GM18502 (cell line): ENCODE measurements around the gene DMBX1.

Source experiments
- ATAC-seq: cut with Tn5 transposase; IDR thresholded peaks from one replicate; pipeline ENCODE4 v1.9.1; 2021; ENCODE audit warnings: mild to moderate bottlenecking; ENCODE audit not compliant: unreplicated experiment, poor library complexity

DMBX1 gene

GRCh38 chr1:46489638-46490405, at the start of gene DMBX1:
DMBX1 (plus strand) TSS chr1:46489836; CDS start chr1:46507011, 17,175 bp downstream.
- no peak for ATAC-seq

GRCh38 chr1:46440478-46440877, 49.2 kb upstream of the DMBX1 start:
- ATAC-seq = no peak

- peak; percentile 74 for ATAC-seq
Measured at GRCh38 chr1:46442317-46443161, 47.1 kb upstream of the DMBX1 start.

- no peak for ATAC-seq
Measured at GRCh38 chr1:46444466-46444865, 45.2 kb upstream of the DMBX1 start.

GRCh38 chr1:46445773-46446256, 43.8 kb upstream of the DMBX1 start:
- no peak for ATAC-seq

GRCh38 chr1:46446646-46447498, 42.8 kb upstream of the DMBX1 start:
- ATAC-seq = no peak

GRCh38 chr1:46447499-46448108, 42.0 kb upstream of the DMBX1 start:
- ATAC-seq = no peak

GRCh38 chr1:46448109-46448911, 41.3 kb upstream of the DMBX1 start:
- no peak for ATAC-seq

GRCh38 chr1:46449223-46450159, 40.1 kb upstream of the DMBX1 start:
- no peak for ATAC-seq

GRCh38 chr1:46450160-46450517, 39.5 kb upstream of the DMBX1 start:
- ATAC-seq = no peak

GRCh38 chr1:46451948-46452930, 37.4 kb upstream of the DMBX1 start:
- no peak for ATAC-seq

- ATAC-seq = no peak
Measured at GRCh38 chr1:46452931-46453325, 36.7 kb upstream of the DMBX1 start.

GRCh38 chr1:46453449-46453848, 36.2 kb upstream of the DMBX1 start:
- no peak for ATAC-seq

- no peak for ATAC-seq
Measured at GRCh38 chr1:46455951-46456350, 33.7 kb upstream of the DMBX1 start.

- ATAC-seq = no peak
Measured at GRCh38 chr1:46456411-46456963, 33.1 kb upstream of the DMBX1 start.

- no peak for ATAC-seq
Measured at GRCh38 chr1:46457178-46457577, 32.5 kb upstream of the DMBX1 start.

- no peak for ATAC-seq
Measured at GRCh38 chr1:46458190-46458589, 31.4 kb upstream of the DMBX1 start.
